GM19395 (cell line): ENCODE measurements around the gene ARID1B.
"Not testable (repeated sequence)": the region's sequence is repeated elsewhere in the genome, so short reads cannot be mapped to it uniquely, and the experiment has no call there.

Source experiments
- ATAC-seq: cut with Tn5 transposase; IDR thresholded peaks from one replicate; pipeline ENCODE4 v1.9.1; 2021; ENCODE audit warnings: mild to moderate bottlenecking, moderate library complexity; ENCODE audit not compliant: unreplicated experiment

Gene ARID1B

GRCh38 chr6:157037165-157037564 lies 260.0 kb downstream of the ARID1B start:
- no peak for ATAC-seq

- ATAC-seq, result no peak
Measured at GRCh38 chr6:157038610-157039009, 261.4 kb downstream of the ARID1B start.

- ATAC-seq, result not testable (repeated sequence)
Measured at GRCh38 chr6:157039639-157040038, 262.5 kb downstream of the ARID1B start.

- ATAC-seq, result no peak
Measured at GRCh38 chr6:157040191-157040590, 263.0 kb downstream of the ARID1B start.

GRCh38 chr6:157045831-157046454 lies 268.8 kb downstream of the ARID1B start:
- no peak for ATAC-seq

- no peak for ATAC-seq
Measured at GRCh38 chr6:157046776-157047175, 269.6 kb downstream of the ARID1B start.

GRCh38 chr6:157047328-157047727 lies 270.1 kb downstream of the ARID1B start:
- no peak for ATAC-seq

- ATAC-seq, result no peak
Measured at GRCh38 chr6:157047951-157048350, 270.8 kb downstream of the ARID1B start.

- no peak for ATAC-seq
Measured at GRCh38 chr6:157049133-157049532, 272.0 kb downstream of the ARID1B start.

- ATAC-seq, result no peak
Measured at GRCh38 chr6:157050537-157051265, 273.5 kb downstream of the ARID1B start.

- ATAC-seq, result peak; percentile 76
Measured at GRCh38 chr6:157054531-157054979, 277.4 kb downstream of the ARID1B start.

GRCh38 chr6:157055863-157056262 lies 278.7 kb downstream of the ARID1B start:
- no peak for ATAC-seq

- ATAC-seq, result peak; percentile 50
Measured at GRCh38 chr6:157056275-157056674, 279.1 kb downstream of the ARID1B start.

- ATAC-seq, result no peak
Measured at GRCh38 chr6:157058574-157058973, 281.4 kb downstream of the ARID1B start.

GRCh38 chr6:157059781-157060180 lies 282.6 kb downstream of the ARID1B start:
- no peak for ATAC-seq

GRCh38 chr6:157060440-157060952 lies 283.3 kb downstream of the ARID1B start:
- no peak for ATAC-seq

- ATAC-seq, result no peak
Measured at GRCh38 chr6:157061770-157062594, 284.8 kb downstream of the ARID1B start.

GRCh38 chr6:157063176-157063905 lies 286.2 kb downstream of the ARID1B start:
- ATAC-seq, result no peak

GRCh38 chr6:157063923-157064322 lies 286.7 kb downstream of the ARID1B start:
- ATAC-seq, result no peak

GRCh38 chr6:157064502-157064901 lies 287.3 kb downstream of the ARID1B start:
- ATAC-seq, result no peak

- no peak for ATAC-seq
Measured at GRCh38 chr6:157065366-157065765, 288.2 kb downstream of the ARID1B start.
